OCI-LY3 (cell line): ENCODE results near the gene CDHR5.

Experiments used
- CTCF ChIP-seq: fragments of 200-600, 300-600 bp; sonication (generic); IDR thresholded peaks from 2 replicates; pipeline ENCODE4 v1.5.1; 2014; ENCODE audit warnings: antibody characterized with exemption, low read length, low read depth
- EZH2phosphoT487 ChIP-seq: fragments of 200-600 bp; shearing (Covaris generic); IDR thresholded peaks from 2 replicates; pipeline ENCODE4 v1.6.1; 2018; ENCODE audit warnings: antibody characterized with exemption, mixed run types, low read depth

GRCh38 chr11:627308-627576 is 2.5 kb upstream of the CDHR5 start:
- TF ChIP-seq CTCF (no peak), EZH2phosphoT487 (no peak)
